Measurements from ENCODE around the gene LARGE1.

Gene LARGE1

GRCh38 chr22:33400891-33401290 lies 519.4 kb downstream of the LARGE1 start:
- no peak for TF ChIP-seq CTCF (IDR thresholded peaks at IDR 0.05; ENCODE audit: low read depth, low read length)
- H3K4me3 ChIP-seq (ENCODE audit: low read depth, low read length): no peak overlapping the region

- no peak for TF ChIP-seq CTCF (IDR thresholded peaks at IDR 0.05; ENCODE audit: low read depth, low read length)
- no peak overlapping the region for H3K4me3 ChIP-seq (ENCODE audit: low read depth, low read length)
Measured at GRCh38 chr22:33400061-33400840, 520.0 kb downstream of the LARGE1 start.

- TF ChIP-seq CTCF (IDR thresholded peaks at IDR 0.05; ENCODE audit: low read depth, low read length): no peak
- H3K4me3 ChIP-seq (ENCODE audit: low read depth, low read length): no peak overlapping the region
Measured at GRCh38 chr22:33397381-33397907, 522.8 kb downstream of the LARGE1 start.

GRCh38 chr22:33393432-33393831 lies 526.8 kb downstream of the LARGE1 start:
- H3K4me3 ChIP-seq (ENCODE audit: low read depth, low read length): no peak overlapping the region
- no peak for TF ChIP-seq CTCF (IDR thresholded peaks at IDR 0.05; ENCODE audit: low read depth, low read length)

- H3K4me3 ChIP-seq (ENCODE audit: low read depth, low read length): no peak overlapping the region
- no peak for TF ChIP-seq CTCF (IDR thresholded peaks at IDR 0.05; ENCODE audit: low read depth, low read length)
Measured at GRCh38 chr22:33391298-33391697, 529.0 kb downstream of the LARGE1 start.

GRCh38 chr22:33389936-33390335 lies 530.3 kb downstream of the LARGE1 start:
- TF ChIP-seq CTCF (IDR thresholded peaks at IDR 0.05; ENCODE audit: low read depth, low read length): no peak
- H3K4me3 ChIP-seq (ENCODE audit: low read depth, low read length): no peak overlapping the region

- no peak for TF ChIP-seq CTCF (IDR thresholded peaks at IDR 0.05; ENCODE audit: low read depth, low read length)
- no peak overlapping the region for H3K4me3 ChIP-seq (ENCODE audit: low read depth, low read length)
Measured at GRCh38 chr22:33386270-33386669, 534.0 kb downstream of the LARGE1 start.
